Stimulated activated effector memory CD8-positive, alpha-beta T cell treated with anti-CD3 and anti-CD28 coated beads, Interleukin-12 subunit alpha, Interleukin-12 subunit beta, amount 100 ng/mL, for 72 hours (primary cell): ENCODE results near the gene NFATC2IP.
A peak's percentile ranks its signal among the peaks of the same experiment; 100 is the strongest.

Experiments used
- ATAC-seq: fragments of 150-1000 bp; cut with Tn5 transposase; 2 replicates; pipeline ENCODE4 v1.10.0; 2021
- DNase-seq, 2 donors: peaks; one replicate each; pipeline ENCODE4 v3.0.0; 2021 to 2022; ENCODE audit warnings: low spot score in 2 of 2
- H3K27ac Mint-ChIP-seq: one replicate; pipeline ENCODE4 v1.8.0; 2022; ENCODE audit warnings: mild to moderate bottlenecking, mixed read lengths
- H3K36me3 Mint-ChIP-seq: one replicate; pipeline ENCODE4 v1.8.0; 2022; ENCODE audit warnings: mild to moderate bottlenecking, mixed read lengths
- H3K4me1 Mint-ChIP-seq: one replicate; pipeline ENCODE4 v1.8.0; 2022; ENCODE audit warnings: mixed read lengths
- H3K4me3 Mint-ChIP-seq: one replicate; pipeline ENCODE4 v1.8.0; 2022; ENCODE audit warnings: mild to moderate bottlenecking, mixed read lengths
- H3K9me3 Mint-ChIP-seq: one replicate; pipeline ENCODE4 v1.8.0; 2022; ENCODE audit warnings: mixed read lengths

The NFATC2IP gene

DNA sequence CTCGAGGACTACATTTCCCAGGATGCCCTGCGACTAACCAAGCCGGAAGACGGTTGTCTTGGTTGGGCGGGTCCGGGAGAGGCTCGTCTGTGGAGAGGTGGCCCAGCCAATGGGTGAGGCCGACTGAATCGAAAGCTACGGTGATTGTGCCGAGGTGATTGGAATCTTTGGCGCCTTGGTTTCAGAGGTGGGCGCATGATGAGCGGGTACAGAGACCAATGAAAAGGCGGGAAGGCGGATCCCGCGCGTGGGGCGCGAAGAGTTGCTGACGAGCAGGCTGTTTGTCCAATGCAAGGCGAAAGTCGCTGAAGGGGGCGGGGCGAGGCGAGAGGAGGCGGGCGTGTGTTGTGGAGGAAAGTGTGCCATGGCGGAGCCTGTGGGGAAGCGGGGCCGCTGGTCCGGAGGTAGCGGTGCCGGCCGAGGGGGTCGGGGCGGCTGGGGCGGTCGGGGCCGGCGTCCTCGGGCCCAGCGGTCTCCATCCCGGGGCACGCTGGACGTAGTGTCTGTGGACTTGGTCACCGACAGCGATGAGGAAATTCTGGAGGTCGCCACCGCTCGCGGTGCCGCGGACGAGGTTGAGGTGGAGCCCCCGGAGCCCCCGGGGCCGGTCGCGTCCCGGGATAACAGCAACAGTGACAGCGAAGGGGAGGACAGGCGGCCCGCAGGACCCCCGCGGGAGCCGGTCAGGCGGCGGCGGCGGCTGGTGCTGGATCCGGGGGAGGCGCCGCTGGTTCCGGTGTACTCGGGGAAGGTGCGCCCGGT lies at the start of gene NFATC2IP:
NFATC2IP (plus strand) TSS at position 290 of the 762 bp plus-strand sequence; CDS start at position 365, 75 bp downstream.
- peak within 1 kb of the TSS; percentile 93 for H3K27ac Mint-ChIP-seq
- peaks cover 25% of the 10 kb centered on the region for H3K4me1 Mint-ChIP-seq
- ATAC-seq, result peak; percentile 98
- peak within 1 kb of the TSS; percentile 83 for H3K4me3 Mint-ChIP-seq
- no peaks in the 10 kb centered on the region for H3K9me3 Mint-ChIP-seq
- peaks cover 54% of the 10 kb centered on the region for H3K36me3 Mint-ChIP-seq
- DNase-seq, result peak; percentile 99 to 100

DNA sequence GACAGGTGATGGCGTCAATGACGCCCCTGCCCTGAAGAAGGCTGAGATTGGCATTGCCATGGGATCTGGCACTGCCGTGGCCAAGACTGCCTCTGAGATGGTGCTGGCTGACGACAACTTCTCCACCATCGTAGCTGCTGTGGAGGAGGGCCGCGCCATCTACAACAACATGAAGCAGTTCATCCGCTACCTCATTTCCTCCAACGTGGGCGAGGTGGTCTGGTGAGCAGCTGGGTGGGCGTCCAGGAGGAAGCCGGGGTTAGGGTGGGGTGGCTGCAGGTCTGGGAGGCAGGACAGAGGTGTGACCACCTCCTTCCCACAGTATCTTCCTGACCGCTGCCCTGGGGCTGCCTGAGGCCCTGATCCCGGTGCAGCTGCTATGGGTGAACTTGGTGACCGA lies 48.9 kb upstream of the NFATC2IP start:
- Mint-ChIP-seq H3K4me3 (no peak overlapping the region), H3K27ac (peak overlapping the region; percentile 14), H3K36me3 (peaks cover 13% of the 10 kb centered on the region), H3K4me1 (no peaks in the 10 kb centered on the region), H3K9me3 (no peaks in the 10 kb centered on the region)
- ATAC-seq (peak; percentile 14), DNase-seq (no peak)

DNA sequence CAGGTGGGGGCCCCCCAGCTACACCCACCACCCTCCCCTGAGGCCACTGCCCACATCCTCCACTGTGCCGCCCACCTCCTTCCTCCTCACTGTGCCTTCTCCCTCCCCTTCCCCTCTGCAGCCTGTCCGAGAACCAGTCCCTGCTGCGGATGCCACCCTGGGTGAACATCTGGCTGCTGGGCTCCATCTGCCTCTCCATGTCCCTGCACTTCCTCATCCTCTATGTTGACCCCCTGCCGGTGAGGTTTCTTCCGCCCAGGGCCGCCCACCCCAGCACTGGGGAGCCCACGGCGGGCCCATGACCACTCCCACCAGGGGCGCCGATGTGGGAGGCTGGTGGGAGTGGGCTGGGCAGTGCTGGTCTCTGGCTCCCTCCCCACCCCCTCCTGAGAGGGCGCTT lies 47.8 kb upstream of the NFATC2IP start:
- Mint-ChIP-seq H3K27ac (no peak overlapping the region), H3K9me3 (no peaks in the 10 kb centered on the region), H3K4me1 (no peaks in the 10 kb centered on the region), H3K36me3 (peaks cover 22% of the 10 kb centered on the region), H3K4me3 (no peak overlapping the region)
- DNase-seq, result no peak
- peak; percentile 52 for ATAC-seq

DNA sequence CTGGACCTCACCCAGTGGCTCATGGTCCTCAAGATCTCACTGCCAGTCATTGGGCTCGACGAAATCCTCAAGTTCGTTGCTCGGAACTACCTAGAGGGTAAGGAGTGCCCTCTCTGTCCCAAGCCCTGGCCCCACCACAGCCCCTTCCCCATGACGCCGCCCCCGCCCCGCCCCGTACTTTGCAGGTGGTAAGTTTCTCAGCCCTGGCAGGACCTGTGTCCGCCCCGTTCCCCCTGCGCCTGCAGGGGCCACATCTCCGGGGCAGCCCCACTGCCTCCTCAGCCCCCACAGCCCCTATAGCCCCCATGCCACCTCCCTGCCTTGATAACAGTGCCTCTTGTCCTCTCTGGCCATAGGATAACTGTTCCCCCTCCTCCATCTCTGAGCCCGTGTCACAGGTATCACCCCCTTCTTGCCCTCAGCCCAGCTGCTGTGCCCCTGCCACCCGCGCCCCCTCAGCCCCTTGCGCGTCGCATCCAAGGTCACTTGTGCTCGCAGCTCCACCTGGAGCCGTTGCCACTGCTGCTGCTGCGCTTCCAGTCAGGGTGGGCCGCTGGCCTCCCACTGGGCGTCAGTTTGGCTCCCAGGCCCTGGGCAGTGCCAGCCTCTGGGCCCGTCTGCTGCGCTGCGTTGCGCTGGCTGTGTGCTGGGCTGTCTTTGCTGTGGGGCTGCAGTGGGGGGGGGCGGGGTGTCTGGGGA lies 47.2 kb upstream of the NFATC2IP start:
- DNase-seq (no peak), ATAC-seq (no peak)
- Mint-ChIP-seq H3K36me3 (peaks cover 25% of the 10 kb centered on the region), H3K4me3 (no peak overlapping the region), H3K27ac (no peak overlapping the region), H3K4me1 (no peaks in the 10 kb centered on the region), H3K9me3 (no peaks in the 10 kb centered on the region)

DNA sequence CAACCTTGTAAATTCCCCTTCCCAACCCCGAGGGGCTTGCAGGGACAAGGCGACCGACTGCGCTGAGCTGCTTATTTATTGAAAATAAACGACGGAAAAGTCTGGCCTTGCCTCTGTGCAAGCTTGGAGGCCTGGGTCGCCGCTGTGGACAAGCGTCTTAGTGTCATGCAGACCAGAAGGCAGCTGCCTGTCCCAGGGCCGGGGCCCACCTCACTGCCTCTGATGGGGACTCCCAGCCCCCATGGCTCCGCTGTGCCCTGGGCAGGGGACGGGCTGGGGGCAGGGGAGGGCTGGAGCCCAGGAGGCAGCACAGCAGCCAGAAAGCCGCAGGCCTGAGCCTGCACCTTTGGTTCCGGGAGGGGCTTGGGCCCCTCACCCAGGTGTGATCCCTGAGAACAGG lies 46.4 kb upstream of the NFATC2IP start:
- H3K4me3 Mint-ChIP-seq, result no peak overlapping the region
- DNase-seq, result no peak
- ATAC-seq, result no peak
- H3K36me3 Mint-ChIP-seq, result peaks cover 31% of the 10 kb centered on the region
- no peaks in the 10 kb centered on the region for H3K4me1 Mint-ChIP-seq
- no peak overlapping the region for H3K27ac Mint-ChIP-seq
- no peaks in the 10 kb centered on the region for H3K9me3 Mint-ChIP-seq

DNA sequence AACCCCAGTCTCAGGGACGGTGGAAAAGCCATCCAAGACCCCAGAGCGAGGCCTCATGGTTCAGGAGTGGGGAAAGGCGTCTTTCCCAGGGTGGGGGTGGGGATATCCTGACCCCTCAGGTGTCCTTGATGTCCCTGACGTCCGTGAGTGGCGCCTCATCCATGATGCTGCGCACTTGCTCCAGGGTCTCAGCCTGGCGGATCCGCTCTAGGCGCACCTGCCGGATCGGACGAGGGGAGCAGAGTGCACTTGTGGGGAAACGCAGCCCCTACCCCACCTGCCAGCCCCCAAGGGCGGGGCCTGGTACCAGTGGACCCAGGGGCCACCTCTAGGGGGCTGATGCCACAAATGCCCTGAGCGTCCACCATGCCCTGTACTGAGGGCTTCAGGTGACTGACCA lies 45.9 kb upstream of the NFATC2IP start:
- Mint-ChIP-seq H3K4me3 (no peak overlapping the region), H3K36me3 (peaks cover 36% of the 10 kb centered on the region), H3K9me3 (no peaks in the 10 kb centered on the region), H3K27ac (no peak overlapping the region), H3K4me1 (no peaks in the 10 kb centered on the region)
- ATAC-seq, result no peak
- DNase-seq, result no peak

DNA sequence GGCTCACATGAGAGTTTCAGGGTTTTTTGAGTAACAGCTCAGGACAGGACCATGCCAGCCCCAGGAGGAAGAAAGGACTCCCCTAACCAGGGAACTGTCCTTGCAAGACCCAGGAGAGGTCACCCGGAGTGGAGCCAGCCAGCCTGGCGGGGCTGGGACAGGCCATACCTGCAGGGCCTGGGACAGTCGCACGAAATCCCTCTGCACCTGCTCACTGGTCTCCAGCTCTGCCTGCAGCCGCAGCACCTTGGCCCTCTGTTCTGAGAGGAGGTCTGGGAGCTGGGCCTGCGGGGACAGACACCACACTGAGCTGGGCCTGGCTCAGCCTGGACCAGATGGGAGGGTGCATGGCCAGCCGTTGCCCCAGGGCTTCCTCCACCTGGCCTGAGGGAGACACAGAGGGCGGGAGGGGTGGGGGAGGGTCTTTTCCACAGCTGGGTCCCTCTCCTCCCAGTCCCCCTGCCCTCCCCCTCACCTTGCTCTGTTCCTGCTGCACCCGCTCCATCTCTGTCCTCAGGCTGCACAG lies 45.4 kb upstream of the NFATC2IP start:
- DNase-seq, result no peak
- Mint-ChIP-seq H3K9me3 (no peaks in the 10 kb centered on the region), H3K4me1 (no peaks in the 10 kb centered on the region), H3K27ac (no peak overlapping the region), H3K36me3 (peaks cover 41% of the 10 kb centered on the region), H3K4me3 (no peak overlapping the region)
- no peak for ATAC-seq

DNA sequence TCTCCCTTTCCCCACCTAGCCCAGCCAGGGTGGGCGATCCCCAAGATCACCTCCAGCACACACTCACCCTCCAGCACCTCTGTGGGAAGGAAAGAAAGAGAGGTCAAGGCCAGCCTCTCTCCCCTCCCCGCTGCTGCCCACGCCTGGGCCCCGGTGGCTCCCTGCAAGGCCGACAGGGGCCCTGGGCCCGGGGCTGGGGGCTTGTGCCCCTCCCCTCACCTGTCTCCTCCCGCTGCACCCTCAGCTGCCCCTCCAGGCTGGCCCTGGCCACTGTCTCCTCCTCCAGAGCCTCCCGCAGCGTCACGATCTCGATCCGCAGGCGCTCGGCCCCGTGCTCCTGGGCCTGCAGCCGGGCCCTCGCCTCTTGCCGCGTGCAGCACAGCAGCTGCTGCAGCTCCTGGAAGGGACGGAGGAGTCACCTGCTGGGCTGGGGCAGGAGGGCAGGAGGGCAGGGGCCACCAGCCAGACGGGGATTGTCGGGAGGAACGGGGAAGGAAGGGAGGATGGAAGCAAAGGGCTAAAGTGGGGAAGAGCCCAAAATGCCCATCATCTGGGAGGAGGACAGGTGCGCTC lies 44.9 kb upstream of the NFATC2IP start:
- no peak overlapping the region for H3K4me3 Mint-ChIP-seq
- H3K4me1 Mint-ChIP-seq, result no peaks in the 10 kb centered on the region
- H3K9me3 Mint-ChIP-seq, result no peaks in the 10 kb centered on the region

DNA sequence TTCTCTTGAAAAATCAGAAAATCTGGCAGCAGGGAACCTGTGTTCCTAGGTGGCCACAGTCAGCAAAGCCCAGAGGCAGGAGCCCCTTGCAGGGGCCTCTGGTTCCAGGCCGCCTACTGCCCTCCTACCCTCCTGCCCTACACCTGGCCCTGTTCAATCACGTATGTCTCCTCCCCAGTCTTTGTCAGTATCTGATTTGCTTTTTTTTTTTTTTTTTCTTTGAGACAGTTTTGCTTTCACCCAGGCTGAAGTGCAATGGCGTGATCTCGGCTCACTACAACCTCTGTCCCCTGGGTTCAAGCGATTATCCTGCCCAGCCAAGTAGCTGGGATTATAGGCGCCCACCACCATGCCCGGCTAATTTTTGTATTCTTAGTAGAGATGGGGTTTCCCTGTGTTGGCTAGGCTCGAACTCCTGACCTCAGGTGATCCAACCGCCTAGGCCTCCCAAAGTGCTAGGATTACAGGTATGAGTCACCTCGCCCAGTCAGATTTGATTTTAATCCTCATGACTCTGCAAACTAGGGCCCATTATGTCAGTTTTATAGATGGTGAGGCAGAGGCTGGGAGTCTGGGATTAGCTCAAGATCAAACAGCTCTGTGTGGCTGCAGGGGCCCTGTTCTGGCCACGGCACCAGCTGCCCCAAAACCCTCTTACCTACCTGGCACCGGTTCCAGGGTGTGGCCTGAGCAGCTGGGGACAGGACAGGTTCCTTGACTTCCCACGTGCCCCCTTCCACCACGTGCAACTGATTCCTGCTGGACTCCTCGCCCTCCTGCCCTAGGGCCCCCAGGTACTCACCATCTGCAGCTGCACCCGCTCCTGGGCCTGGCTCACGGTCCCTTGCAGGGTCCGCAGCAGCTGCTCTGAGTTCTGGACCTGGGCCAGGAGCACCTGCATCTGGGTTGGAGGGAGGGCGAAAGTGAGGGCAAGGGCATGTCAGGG lies 40.4 kb upstream of the NFATC2IP start:
- Mint-ChIP-seq H3K4me3 (no peak overlapping the region), H3K4me1 (no peaks in the 10 kb centered on the region), H3K36me3 (peaks cover 85% of the 10 kb centered on the region), H3K27ac (no peak overlapping the region), H3K9me3 (no peaks in the 10 kb centered on the region)
- no peak for DNase-seq
- ATAC-seq, result peak; percentile 58

More for the DNA sequence above, 44.9 kb upstream of the NFATC2IP start:
- ATAC-seq (no peak), DNase-seq (no peak)
- Mint-ChIP-seq H3K27ac (no peak overlapping the region), H3K36me3 (peaks cover 46% of the 10 kb centered on the region)

DNA sequence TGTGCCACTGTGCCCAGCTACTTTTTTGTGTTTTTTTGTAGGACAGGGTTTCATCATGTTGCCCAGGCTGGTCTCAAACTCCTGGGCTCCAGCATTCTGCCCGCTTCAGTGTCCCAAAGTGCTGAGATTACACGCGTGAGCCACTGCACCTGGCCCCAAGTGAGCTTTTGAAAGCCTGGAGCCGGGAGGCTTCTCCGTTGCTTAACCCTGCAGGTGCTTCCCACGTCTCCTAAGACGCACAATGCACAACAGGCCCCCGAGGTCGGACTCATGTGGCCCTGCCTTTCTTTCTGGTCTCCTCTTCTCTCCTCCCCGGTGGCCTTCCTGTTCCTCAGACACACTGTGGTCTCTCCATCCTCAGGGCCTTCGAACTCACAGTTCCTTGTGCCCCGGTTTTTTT lies 38.2 kb upstream of the NFATC2IP start:
- Mint-ChIP-seq H3K4me1 (no peaks in the 10 kb centered on the region), H3K27ac (no peak overlapping the region), H3K4me3 (no peak overlapping the region), H3K9me3 (no peaks in the 10 kb centered on the region), H3K36me3 (peaks cover 90% of the 10 kb centered on the region)
- ATAC-seq (no peak), DNase-seq (no peak)

DNA sequence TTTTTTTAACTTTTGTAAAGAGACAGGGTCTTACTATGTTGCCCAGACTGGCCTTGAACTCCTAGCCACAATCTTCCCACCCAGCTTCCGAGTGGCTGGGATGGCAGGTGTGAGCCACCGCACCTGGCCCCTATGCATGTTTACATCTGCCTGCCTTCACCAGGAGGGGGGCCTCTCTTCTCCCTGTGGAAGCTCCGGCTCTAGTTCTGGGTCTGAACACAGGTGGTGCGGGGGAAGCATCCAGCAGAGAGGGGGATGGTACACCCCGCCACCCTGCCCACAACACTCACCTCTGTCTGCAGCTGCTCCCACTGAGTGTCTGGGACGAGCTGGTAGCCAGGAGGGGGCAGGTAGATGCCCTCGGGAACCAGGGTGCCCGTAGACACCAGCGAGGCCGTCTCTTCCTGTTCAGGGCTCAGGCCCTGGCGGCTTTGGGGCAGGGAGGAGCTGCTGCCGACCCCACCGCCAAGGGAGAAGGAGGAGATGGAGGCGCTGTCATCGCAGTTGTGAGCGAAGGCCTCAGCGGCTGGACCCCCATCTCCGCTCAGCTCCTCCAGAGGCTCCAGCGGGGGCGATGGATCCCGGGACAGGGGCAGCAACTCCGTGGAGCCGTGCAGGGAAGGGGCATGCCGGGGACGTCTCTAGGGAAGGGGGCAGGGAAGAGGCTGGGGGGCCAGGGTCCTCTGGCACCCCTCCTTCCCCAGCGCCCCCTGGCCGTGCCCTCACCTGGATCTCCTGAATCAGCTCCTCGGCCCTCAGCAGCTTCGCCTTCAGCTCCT lies 36.6 kb upstream of the NFATC2IP start:
- no peaks in the 10 kb centered on the region for H3K4me1 Mint-ChIP-seq
- no peaks in the 10 kb centered on the region for H3K9me3 Mint-ChIP-seq
- no peak overlapping the region for H3K4me3 Mint-ChIP-seq
- DNase-seq (no peak), ATAC-seq (no peak)
- peaks cover 97% of the 10 kb centered on the region for H3K36me3 Mint-ChIP-seq
- H3K27ac Mint-ChIP-seq, result peak overlapping the region; percentile 3

DNA sequence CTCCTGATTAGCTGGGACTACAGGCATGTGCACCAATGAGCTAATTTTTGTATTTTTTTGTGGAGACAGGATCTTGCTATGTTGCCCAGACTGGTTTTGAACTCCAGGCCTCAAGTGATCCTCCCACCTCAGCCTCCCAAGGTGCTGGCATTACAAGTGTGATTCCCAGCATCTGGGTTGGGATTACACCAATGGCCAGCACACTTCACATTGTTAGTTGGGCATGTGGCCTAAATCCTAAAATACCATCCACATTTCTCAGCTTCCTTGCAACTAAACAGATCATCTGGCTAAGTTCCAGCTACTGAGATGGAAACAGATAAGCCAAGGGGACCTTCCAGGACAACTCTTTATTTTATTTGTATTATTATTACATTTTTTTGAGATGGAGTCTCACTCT lies 35.6 kb upstream of the NFATC2IP start:
- Mint-ChIP-seq H3K27ac (no peak overlapping the region), H3K4me3 (no peak overlapping the region), H3K36me3 (peaks cover 96% of the 10 kb centered on the region), H3K4me1 (no peaks in the 10 kb centered on the region), H3K9me3 (no peaks in the 10 kb centered on the region)
- DNase-seq (no peak), ATAC-seq (no peak)

DNA sequence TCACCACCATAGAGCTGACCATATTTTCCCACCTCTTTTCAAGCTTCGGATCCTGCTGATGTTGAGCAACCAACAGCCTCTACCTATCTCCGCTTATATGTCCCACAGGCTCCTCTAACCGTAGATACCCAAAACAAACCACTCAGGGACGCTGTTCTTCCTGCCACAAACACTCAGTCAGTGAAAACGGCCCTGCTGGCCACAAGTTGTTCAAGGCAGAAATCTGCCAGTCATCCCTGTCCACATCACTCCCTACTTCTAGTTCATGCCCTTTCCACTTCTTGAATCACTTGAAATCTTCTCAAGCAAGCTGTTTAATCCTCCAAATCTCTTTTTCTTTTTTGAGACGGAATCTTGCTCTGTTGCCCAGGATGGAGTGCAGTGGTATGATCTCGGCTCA lies 33.6 kb upstream of the NFATC2IP start:
- peaks cover 6% of the 10 kb centered on the region for H3K4me1 Mint-ChIP-seq
- H3K9me3 Mint-ChIP-seq, result no peaks in the 10 kb centered on the region
- no peak overlapping the region for H3K27ac Mint-ChIP-seq
- H3K4me3 Mint-ChIP-seq, result no peak overlapping the region
- peaks cover 96% of the 10 kb centered on the region for H3K36me3 Mint-ChIP-seq
- DNase-seq (no peak), ATAC-seq (no peak)

DNA sequence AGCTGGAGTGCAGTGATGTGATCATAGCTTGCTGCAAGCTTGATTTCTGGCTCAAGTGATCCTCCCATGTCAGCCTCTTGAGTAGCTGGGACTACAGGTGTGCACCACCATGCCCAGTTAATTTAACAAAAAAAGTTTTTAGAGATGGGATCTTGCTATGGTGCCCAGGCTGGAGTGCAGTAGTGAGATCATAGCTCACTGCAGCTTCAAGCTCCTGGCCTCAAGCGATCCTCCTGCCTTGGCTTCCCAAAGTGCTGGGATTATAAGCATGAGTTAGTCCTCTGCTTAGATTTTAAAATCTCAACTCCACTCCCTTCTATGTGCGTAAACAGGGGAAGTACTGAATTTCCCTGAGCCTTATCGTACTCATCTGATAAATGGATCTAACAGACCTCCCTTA lies 32.0 kb upstream of the NFATC2IP start:
- no peak overlapping the region for H3K4me3 Mint-ChIP-seq
- H3K4me1 Mint-ChIP-seq, result peaks cover 11% of the 10 kb centered on the region
- no peak for DNase-seq
- no peak for ATAC-seq
- H3K36me3 Mint-ChIP-seq, result peaks cover 96% of the 10 kb centered on the region
- no peak overlapping the region for H3K27ac Mint-ChIP-seq
- H3K9me3 Mint-ChIP-seq, result no peaks in the 10 kb centered on the region
